Uterus (tissue), 2 donors: ENCODE data around the gene KLK8.

Experiments
- POLR2A ChIP-seq, 2 donors: fragments of 450-650 bp; IDR thresholded peaks; one replicate each; pipeline ENCODE4 v1.6.1; 2016; ENCODE audit warnings: antibody characterized with exemption in 2 of 2, mild to moderate bottlenecking in 1 of 2, moderate library complexity in 1 of 2
- TF ChIP-seq, protein P1 (sequence below), 4 experiments: fragments of 200-600 bp in 2 of 4; fragments of 450-650 bp in 2 of 4; sonication (generic) in 2 of 4; IDR thresholded peaks; one replicate each; pipeline ENCODE4 v1.5.1; 2016 to 2019; ENCODE audit warnings: antibody characterized with exemption in 4 of 4, mild to moderate bottlenecking in 2 of 4, moderate library complexity in 1 of 4

DNA sequence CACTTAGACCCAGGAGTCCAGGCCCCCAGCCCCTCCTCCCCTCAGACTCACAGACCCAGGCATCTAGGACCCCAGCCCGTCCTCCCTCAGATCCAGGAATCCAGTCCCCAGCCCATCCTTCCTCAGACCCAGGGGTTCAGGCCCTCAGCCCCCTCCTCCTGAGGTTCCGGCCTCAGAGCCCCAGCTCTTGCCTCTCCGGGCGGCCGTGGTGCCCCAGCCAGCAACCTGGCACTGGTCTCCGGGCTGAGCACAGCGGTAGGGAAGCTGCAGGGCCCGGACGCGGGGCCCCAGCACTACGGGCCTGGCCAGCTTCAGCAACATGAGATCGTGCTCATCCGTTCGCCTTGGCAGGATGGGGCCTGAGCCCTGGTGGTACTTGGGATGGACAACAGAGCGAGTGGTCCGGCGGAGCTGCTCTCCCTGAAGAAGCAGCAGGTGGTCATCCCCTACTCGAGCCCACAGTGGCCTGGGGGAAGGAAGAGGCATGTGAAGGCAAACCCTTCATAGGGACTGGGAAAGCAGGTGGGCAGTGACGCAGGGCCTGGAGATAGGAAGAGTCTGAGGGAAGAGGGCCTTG is 14.4 kb upstream of the KLK8 start:
- TF ChIP-seq, protein P1, sequence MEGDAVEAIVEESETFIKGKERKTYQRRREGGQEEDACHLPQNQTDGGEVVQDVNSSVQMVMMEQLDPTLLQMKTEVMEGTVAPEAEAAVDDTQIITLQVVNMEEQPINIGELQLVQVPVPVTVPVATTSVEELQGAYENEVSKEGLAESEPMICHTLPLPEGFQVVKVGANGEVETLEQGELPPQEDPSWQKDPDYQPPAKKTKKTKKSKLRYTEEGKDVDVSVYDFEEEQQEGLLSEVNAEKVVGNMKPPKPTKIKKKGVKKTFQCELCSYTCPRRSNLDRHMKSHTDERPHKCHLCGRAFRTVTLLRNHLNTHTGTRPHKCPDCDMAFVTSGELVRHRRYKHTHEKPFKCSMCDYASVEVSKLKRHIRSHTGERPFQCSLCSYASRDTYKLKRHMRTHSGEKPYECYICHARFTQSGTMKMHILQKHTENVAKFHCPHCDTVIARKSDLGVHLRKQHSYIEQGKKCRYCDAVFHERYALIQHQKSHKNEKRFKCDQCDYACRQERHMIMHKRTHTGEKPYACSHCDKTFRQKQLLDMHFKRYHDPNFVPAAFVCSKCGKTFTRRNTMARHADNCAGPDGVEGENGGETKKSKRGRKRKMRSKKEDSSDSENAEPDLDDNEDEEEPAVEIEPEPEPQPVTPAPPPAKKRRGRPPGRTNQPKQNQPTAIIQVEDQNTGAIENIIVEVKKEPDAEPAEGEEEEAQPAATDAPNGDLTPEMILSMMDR (IDR thresholded peaks at IDR 0.05): no peak
- TF ChIP-seq POLR2A (IDR thresholded peaks at IDR 0.05): no peak
